Measurements from ENCODE around the gene SPAG16. TPM values are rescaled to one million over a fixed set of nuclear protein-coding genes. Genes with fewer than 3 reads are reported as not detected.

SPAG16 gene
- total RNA-seq, 1 experiment from 2014 or later: 17.3 TPM

- H2BK20ac ChIP-seq (ENCODE audit: low read depth, low read length, poor library complexity, severe bottlenecking): no peak overlapping the region
- no peak overlapping the region for H3K14ac ChIP-seq (ENCODE audit: insufficient read depth, low read length)
- no peak overlapping the region for H3K18ac ChIP-seq (ENCODE audit: insufficient read length, low read depth, low read length)
- H3K23me2 ChIP-seq (ENCODE audit: insufficient read length, low read depth, low read length, poor library complexity, severe bottlenecking): no peaks in the 10 kb centered on the region
- no peak overlapping the region for H3K4me2 ChIP-seq (ENCODE audit: insufficient read depth, insufficient read length, low read length)
- no peak for TF ChIP-seq CTCF (conservative IDR thresholded peaks at IDR 0.05)
- H3K9ac ChIP-seq (ENCODE audit: extremely low read depth, insufficient read length, low read length): no peak overlapping the region
- no peak overlapping the region for H2AFZ ChIP-seq (ENCODE audit: low read length)
- H3K27ac ChIP-seq (ENCODE audit: insufficient read length, low read depth, low read length): no peak overlapping the region
- no peak overlapping the region for H3K27ac Mint-ChIP-seq
- no CpG with 5 or more reads among the region's 3 CpGs for WGBS (ENCODE audit: extremely low coverage, insufficient read length, low lambda C conversion rate)
- H3K79me2 ChIP-seq (ENCODE audit: insufficient read depth, low read length): no peaks in the 10 kb centered on the region
- H3K23ac ChIP-seq (ENCODE audit: insufficient read length, low read depth, low read length): no peak overlapping the region
- no peaks in the 10 kb centered on the region for H3K79me1 ChIP-seq (ENCODE audit: insufficient read depth, low read depth, low read length, poor library complexity, severe bottlenecking)
- no peak for DNase-seq
- H2AK5ac ChIP-seq (ENCODE audit: insufficient read length, low read length): no peak overlapping the region
- H3K4me1 Mint-ChIP-seq: no peaks in the 10 kb centered on the region
- H2BK15ac ChIP-seq (ENCODE audit: low read depth, low read length): no peak overlapping the region
- H3K4ac ChIP-seq (ENCODE audit: low read depth, low read length): no peak overlapping the region
- H3T11ph ChIP-seq (ENCODE audit: low read length): no peak overlapping the region
- no peaks in the 10 kb centered on the region for H3K27me3 ChIP-seq (ENCODE audit: insufficient read depth, low read length)
- no peaks in the 10 kb centered on the region; a peak in 1 of 5 replicates for H3K9me3 Mint-ChIP-seq
- no peaks in the 10 kb centered on the region for H3K4me1 ChIP-seq (ENCODE audit: insufficient read depth, low read length)
- no peak overlapping the region for H2BK5ac ChIP-seq (ENCODE audit: insufficient read length, low read length)
- H4K8ac ChIP-seq (replicated peaks; ENCODE audit: insufficient read length, low read depth, low read length): no peak overlapping the region
- no peak overlapping the region for H2BK12ac ChIP-seq (ENCODE audit: insufficient read length, low read depth, low read length)
- no peak overlapping the region for H3K4me3 Mint-ChIP-seq
- H2BK120ac ChIP-seq (ENCODE audit: low read depth, low read length, poor library complexity, severe bottlenecking): no peak overlapping the region
- H3K9me3 ChIP-seq (ENCODE audit: control insufficient read depth, low read depth, low read length): no peaks in the 10 kb centered on the region
- H3K36me3 Mint-ChIP-seq (ENCODE audit: insufficient read depth in 1 of 3, low read depth in 3 of 3): peaks cover 0 to 17% (median 11%) of the 10 kb centered on the region in 3 experiments; a peak in 5 of 7 replicates
- no peaks in the 10 kb centered on the region for H3K27me3 Mint-ChIP-seq (ENCODE audit: low read depth)
- no peak overlapping the region for H3K56ac ChIP-seq (ENCODE audit: insufficient read length, low read depth, low read length)
- H4K91ac ChIP-seq (ENCODE audit: insufficient read length, low read depth, low read length): no peak overlapping the region
- no peak overlapping the region for H4K5ac ChIP-seq (ENCODE audit: insufficient read length, low read depth, low read length)
- H4K20me1 ChIP-seq (ENCODE audit: control insufficient read depth, insufficient read depth, insufficient read length): no peaks in the 10 kb centered on the region
Measured at GRCh38 chr2:213317929-213318328, 33.7 kb downstream of the SPAG16 start.

All from H9 (cell line).